ENCODE measurements around the gene CLUH.
"Not testable (repeated sequence)": the region's sequence is repeated elsewhere in the genome, so short reads cannot be mapped to it uniquely, and the experiment has no call there.

Gene CLUH

GRCh38 chr17:2684549-2684948, 27.0 kb downstream of the CLUH start:
- no peak for FAIRE-seq

GRCh38 chr17:2683912-2684311, 27.7 kb downstream of the CLUH start:
- no peak for FAIRE-seq

GRCh38 chr17:2682176-2682938, 29.2 kb downstream of the CLUH start:
- FAIRE-seq, result no peak

- FAIRE-seq, result no peak
Observed at GRCh38 chr17:2681650-2682049, 29.9 kb downstream of the CLUH start.

- no peak for FAIRE-seq
Observed at GRCh38 chr17:2680961-2681360, 30.6 kb downstream of the CLUH start.

- FAIRE-seq, result not testable (repeated sequence)
Observed at GRCh38 chr17:2679247-2679646, 32.3 kb downstream of the CLUH start.

GRCh38 chr17:2672026-2672425, 39.5 kb downstream of the CLUH start:
- no peak for FAIRE-seq

GRCh38 chr17:2660410-2660809, 51.2 kb downstream of the CLUH start:
- FAIRE-seq, result not testable (repeated sequence)

GRCh38 chr17:2659337-2659736, 52.2 kb downstream of the CLUH start:
- FAIRE-seq, result not testable (repeated sequence)

GRCh38 chr17:2656283-2656682, 55.3 kb downstream of the CLUH start:
- FAIRE-seq, result no peak

GRCh38 chr17:2655546-2655945, 56.0 kb downstream of the CLUH start:
- no peak for FAIRE-seq

GRCh38 chr17:2652911-2653310, 58.7 kb downstream of the CLUH start:
- not testable (repeated sequence) for FAIRE-seq

- no peak for FAIRE-seq
Observed at GRCh38 chr17:2649191-2649590, 62.4 kb downstream of the CLUH start.

GRCh38 chr17:2647957-2648356, 63.6 kb downstream of the CLUH start:
- FAIRE-seq, result no peak

- no peak for FAIRE-seq
Observed at GRCh38 chr17:2644971-2645370, 66.6 kb downstream of the CLUH start.
